ENCODE measurements around the gene FSIP1.

FSIP1 gene

GRCh38 chr15:39646425-39646824 lies 136.2 kb downstream of the FSIP1 start:
- TF ChIP-seq CTCF (IDR thresholded peaks at IDR 0.05; ENCODE audit: low read depth, low read length, missing control alignments), result no peak
- in situ Hi-C loops (cut with HindIII; ENCODE audit: low sequenced_read_pairs), result no loop called here
- H3K4me3 ChIP-seq (ENCODE audit: low read depth, low read length), result no peak overlapping the region
- DNase-seq (ENCODE audit: low read depth), result no peak

- in situ Hi-C loops (cut with HindIII; ENCODE audit: low sequenced_read_pairs), result no loop called here
- H3K4me3 ChIP-seq (ENCODE audit: low read depth, low read length), result no peak overlapping the region
- TF ChIP-seq CTCF (IDR thresholded peaks at IDR 0.05; ENCODE audit: low read depth, low read length, missing control alignments), result no peak
- DNase-seq (ENCODE audit: low read depth), result no peak
These were observed 136.7 kb downstream of the FSIP1 start for GRCh38 chr15:39645976-39646257.

- TF ChIP-seq CTCF (IDR thresholded peaks at IDR 0.05; ENCODE audit: low read depth, low read length, missing control alignments), result no peak
- in situ Hi-C loops (cut with HindIII; ENCODE audit: low sequenced_read_pairs), result no loop called here
These were observed 137.3 kb downstream of the FSIP1 start for GRCh38 chr15:39645138-39645975.

GRCh38 chr15:39644136-39644535 lies 138.5 kb downstream of the FSIP1 start:
- TF ChIP-seq CTCF (IDR thresholded peaks at IDR 0.05; ENCODE audit: low read depth, low read length, missing control alignments), result no peak
- in situ Hi-C loops (cut with HindIII; ENCODE audit: low sequenced_read_pairs), result no loop called here
- DNase-seq (ENCODE audit: low read depth), result no peak
- no peak overlapping the region for H3K4me3 ChIP-seq (ENCODE audit: low read depth, low read length)

More at GRCh38 chr15:39645138-39645975, 137.3 kb downstream of the FSIP1 start:
- H3K4me3 ChIP-seq (ENCODE audit: low read depth, low read length), result no peak overlapping the region
- DNase-seq (ENCODE audit: low read depth), result no peak

GRCh38 chr15:39643727-39644126 lies 138.9 kb downstream of the FSIP1 start:
- no peak overlapping the region for H3K4me3 ChIP-seq (ENCODE audit: low read depth, low read length)
- TF ChIP-seq CTCF (IDR thresholded peaks at IDR 0.05; ENCODE audit: low read depth, low read length, missing control alignments), result no peak
- DNase-seq (ENCODE audit: low read depth), result no peak
- in situ Hi-C loops (cut with HindIII; ENCODE audit: low sequenced_read_pairs), result no loop called here

- peak; percentile 28 for DNase-seq (ENCODE audit: low read depth)
- no peak for TF ChIP-seq CTCF (IDR thresholded peaks at IDR 0.05; ENCODE audit: low read depth, low read length, missing control alignments)
- in situ Hi-C loops (cut with HindIII; ENCODE audit: low sequenced_read_pairs), result no loop called here
- no peak overlapping the region for H3K4me3 ChIP-seq (ENCODE audit: low read depth, low read length)
These were observed 140.5 kb downstream of the FSIP1 start for GRCh38 chr15:39642011-39642640.
